ENCODE results near the gene BEX4. TPM values are rescaled to one million over a fixed set of nuclear protein-coding genes. Genes with fewer than 3 reads are reported as not detected.
"Not testable (repeated sequence)": the region's sequence is repeated elsewhere in the genome, so short reads cannot be mapped to it uniquely, and the experiment has no call there.

The BEX4 gene
- polyA plus RNA-seq, 3 donors: 144 to 161 (median 156) TPM

DNA sequence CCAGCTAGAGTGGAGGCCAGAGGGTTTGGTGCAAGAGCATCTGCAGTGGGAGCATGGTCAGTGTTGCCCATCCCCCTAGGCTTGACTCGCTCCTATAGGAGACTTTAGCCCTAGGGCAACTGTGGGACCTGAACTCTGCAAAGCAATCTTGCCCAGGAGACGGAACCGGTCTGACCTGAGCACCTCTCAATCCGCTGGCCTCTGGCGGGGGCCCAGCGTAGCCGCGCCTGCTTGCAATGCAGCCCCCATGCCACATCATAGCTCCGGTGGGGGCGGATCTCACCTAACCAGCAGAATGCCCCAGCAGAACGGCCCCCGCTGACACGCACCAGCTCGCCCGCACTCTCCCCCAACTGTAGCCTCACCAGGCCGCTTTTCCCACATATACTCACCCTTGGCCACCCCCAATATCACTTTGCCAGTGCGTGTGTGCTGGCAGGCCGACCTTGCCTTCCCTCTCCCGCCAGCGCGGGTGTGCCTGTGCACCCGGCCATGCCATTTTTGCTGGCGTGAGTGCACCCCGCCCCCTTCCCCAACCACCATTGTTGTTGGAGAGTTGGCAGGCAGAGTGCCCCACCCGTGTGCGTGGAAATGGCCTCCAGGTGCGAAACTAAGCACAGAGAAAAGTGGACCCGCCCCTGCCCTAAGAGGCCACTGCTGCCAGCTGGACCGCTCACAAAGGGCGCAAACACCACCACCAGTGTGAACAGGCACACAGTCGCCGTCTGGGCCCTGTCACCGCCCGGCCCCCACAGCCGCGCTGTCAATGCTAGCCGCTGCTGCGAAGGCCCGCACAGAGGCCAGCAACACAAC is 5.8 kb downstream of the BEX4 start:
- DNase-seq: no peak

DNA sequence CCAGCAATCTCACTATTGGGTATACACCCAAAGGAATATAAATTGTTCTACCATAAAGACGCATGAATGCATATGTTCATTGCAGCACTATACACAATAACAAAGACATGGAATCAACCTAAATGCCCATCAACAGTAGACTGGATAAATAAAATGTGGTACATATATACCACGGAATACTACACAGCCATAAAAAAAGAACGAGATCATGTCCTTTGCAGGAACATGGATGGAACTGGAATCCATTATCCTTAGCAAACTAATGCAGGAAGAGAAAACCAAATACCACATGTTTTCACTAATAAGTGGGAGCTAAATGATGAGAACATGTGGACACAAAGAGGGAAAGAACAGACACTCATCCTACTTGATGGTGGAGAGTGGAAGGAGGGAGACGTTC is 11.0 kb downstream of the BEX4 start:
- not testable (repeated sequence) for DNase-seq

DNA sequence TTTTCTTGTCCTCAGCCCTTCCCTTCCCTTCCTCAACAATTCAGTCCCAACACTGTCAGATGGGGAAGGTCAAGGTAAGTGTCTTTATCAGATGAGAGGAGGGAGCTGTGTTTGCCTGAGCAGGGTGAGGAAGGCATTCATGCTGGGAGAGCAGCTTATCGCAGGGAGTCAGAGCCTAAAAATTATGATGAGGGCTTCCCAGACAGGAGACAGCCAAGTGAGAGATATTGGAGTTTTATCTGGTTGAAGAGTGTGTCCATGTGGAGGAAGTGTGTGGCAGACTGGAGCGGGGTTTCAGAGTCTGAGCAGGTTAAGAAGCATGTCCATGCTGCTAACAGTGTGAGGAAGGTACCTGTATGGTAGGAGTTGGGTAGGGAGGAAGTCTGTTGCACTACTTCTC is 18.4 kb downstream of the BEX4 start:
- DNase-seq: no peak

DNA sequence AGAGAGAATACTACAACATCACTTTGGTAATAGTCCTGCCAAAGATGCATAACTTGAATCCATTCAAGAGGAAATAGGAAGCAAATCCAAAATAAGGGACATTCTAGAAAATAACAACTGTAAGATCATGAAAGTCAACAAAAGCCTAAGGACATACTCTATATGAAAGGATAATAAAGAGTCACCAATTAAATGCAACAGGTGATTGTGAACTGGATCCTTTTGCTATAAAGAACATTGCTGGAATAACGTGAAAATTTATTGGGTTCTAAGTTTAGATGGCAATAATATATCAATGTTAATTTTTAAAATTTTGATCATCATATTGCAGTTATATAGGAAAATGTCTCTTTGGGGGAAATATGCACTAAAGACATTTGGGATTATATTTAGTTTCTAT is 20.0 kb downstream of the BEX4 start:
- DNase-seq: no peak

DNA sequence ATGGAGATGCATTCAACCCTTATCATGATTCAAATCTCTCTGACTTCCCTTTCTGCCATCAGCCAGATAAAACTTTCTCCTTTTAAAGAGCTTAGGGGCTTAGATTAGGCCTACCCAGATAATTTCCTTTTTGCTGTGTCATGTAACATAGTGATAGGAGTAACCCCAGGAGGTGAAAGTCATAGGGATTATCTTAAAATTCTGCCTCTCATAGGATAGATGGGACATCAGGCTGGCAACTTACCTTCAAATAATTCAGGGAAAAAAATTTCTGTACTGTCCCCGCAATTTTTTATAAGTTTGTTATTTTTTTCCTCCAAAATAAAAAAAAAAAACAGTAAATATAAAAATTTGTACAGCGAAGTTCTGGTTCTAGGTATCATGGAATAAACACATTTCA is 20.7 kb downstream of the BEX4 start:
- not testable (repeated sequence) for DNase-seq

DNA sequence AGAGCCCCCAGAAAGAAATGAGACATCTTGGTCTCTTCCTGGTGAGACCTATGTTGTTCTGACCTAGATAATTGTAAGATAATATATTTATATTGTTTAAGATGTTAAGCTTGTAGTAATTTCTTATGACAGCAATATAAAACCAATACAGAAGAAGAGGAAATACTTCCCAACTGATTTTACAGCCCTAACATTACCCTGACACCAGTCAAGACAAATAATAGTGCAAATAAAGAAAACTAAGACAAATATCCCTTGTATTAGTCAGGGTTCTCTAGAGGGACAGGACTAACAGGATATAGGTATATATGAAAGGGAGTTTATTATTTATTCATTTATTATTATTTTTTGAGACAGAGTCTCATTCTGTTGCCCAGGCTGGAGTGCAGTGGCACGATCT is 21.4 kb downstream of the BEX4 start:
- DNase-seq: no peak

DNA sequence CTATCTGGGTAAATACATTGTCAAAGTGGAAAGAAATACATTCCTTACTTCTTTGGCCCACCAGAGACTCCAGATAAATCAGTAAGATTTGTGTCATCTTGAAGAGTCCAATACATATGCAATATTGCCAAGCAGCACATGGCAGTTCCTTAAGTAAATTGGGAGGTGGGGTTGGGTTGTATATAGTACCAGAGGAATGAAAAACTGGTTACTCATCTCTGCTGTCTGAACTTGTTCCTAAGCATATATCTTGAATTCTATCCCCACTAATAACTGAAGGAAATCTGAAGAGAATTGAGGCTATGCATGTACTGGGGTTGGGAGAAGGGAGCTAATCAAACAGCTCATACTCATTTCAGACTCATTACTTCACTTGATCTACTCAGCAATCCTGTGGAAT is 25.2 kb downstream of the BEX4 start:
- no peak for DNase-seq

DNA sequence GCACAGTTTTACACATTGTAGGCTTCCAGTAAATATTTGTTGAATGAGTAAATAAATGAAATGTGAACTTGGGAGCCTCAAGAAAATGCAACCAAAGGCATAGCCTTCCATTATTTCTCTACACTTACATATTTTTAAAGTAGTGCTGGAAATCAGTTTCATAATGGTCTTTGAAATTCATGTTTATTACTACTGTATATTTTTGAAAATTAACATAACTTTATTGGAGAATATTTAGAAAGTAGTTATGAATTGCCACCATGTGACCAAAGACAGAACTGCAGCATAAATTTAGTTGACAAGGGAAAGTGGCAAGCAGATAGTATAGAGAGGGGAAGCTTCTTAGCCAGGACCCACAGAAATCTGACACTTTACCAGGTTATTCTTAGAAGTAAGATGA is 33.6 kb downstream of the BEX4 start:
- no peak for DNase-seq

DNA sequence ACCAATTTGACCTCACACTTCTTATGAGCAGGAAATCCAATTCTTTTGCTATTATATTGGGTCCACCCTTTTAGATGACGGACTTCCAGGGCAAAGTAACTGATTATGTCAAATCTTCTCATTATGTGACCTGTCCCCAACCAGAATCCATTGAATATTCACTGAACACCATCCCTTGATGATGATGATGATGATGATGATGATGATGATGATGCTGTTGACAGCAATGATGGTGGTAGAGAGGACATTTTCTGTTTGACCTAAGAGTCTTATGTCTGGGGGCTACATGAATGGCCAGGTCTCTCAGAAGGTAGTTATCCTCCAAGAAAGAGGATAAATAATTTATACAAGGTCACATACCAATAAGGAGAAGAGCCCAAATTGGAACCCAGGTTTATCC is 34.9 kb downstream of the BEX4 start:
- DNase-seq: no peak

DNA sequence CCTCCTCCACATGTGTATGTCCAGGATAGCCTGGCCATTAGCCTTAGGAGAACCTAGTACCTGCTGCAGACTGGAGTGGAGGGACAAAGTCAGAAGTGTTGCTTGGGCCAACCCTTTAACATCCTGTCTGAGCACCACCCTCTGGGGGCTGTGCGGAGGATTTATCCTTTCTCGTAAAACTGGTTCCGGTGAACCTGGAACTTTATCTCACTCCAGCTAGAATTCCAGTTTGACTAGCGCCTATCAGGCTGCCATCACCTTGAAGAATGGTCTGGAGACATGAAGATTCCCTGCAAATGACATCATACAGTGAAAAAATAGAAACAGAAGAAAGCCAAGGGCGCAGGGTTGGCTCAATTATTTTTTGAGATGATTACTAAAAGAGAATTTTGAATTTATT is 36.1 kb downstream of the BEX4 start:
- no peak for DNase-seq

DNA sequence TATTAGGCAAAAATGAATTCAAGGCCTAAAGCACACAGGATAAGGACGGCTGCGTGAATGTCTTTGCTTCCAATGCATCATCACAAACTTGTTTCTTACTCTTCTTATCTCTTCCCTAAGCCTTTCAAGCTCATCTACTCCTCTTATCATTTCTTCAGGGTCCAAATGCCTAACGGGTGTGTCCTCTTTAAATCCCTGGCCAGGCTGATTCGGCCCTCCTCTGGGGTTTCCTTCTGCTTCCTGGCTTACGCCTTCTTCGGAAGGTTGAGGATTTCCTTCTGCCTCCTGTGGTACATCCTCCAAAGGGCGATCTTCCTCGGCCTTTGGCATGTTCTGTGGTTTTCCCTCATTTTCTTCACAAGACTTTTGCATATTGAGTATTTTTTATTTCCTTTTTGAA is 38.7 kb downstream of the BEX4 start:
- DNase-seq: no peak

DNA sequence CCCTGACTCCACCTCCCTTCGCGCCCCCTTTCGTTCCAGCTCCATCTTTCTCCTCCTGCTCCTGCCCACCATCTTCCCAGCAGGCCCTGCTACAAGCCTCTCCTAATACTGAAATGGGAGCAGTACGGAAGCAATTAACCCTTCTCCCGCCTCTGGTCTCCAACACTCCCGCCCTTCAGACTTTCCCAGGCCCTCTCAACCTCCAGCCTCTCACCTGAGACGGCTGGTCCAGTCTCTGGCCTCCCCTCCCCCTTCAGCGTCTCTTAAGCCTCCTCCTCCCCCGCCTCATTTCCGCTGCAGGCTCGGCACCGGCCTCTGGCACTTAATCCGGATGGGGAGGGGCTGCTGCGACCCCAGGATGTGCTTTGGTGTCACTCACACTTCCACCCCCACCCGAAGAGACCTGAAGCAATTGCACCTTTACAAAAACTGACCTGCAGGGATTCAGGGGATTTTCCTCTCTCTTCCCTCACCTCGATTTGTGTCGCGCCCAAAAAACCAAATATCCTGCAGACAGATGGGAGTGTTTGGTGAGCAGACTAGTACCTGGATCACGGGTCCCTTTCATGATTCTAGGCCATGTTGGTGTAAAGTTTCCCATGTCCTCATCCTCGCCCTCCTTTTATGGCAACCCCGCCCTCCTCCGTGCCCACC is 39.4 kb downstream of the BEX4 start:
- peak; percentile 87 for DNase-seq

DNA sequence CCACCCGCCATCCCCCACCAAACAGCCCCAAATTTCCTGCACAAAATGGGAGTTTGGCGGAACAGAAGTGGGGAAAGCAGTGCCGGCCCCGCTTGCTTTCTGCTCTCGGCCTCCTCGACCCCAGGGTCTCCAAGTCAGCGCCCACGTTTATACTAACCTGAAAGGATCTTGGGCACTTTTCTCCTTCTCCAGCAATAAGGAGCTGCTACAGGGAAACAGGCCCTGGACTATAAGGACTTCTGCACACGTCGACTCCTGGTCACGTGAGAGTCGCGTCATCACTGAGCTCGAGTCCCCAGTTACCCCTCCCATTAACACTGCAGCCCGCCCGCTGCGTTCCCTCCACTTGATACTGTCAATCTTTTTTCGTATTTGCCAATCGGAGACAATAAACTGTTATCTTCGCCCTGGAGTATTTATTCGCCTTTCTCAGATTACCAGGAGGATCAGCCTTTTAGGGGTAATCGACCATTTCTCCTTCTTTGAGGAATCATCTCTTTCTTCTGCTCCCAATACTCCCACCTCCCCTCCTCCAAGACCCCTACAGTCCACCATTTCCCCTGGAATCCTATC is 40.1 kb downstream of the BEX4 start, which contains the start of gene TCEAL8:
TCEAL8 (minus strand) TSS at position 235 of the 573 bp plus-strand sequence. CDS start 1,176 bp downstream, outside the sequence.
- DNase-seq: peak; percentile 87

DNA sequence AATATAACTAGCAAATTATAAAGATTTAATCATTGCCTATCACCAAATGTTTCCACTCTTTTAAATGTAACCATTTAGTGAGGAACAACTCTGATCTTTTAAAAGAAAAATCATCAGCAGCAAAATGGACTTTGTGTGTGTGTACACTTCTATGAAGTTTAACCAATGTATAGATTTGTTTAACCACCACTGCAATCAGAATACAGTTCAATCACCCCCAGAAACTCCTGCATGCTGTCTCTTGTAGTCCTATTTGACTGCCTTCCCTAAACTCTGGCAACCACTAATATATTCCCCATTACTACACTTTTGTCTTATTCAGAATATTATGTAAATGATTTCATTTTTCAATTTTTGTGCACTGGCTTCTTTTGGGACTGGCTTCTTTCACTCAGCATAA is 41.7 kb downstream of the BEX4 start:
- no peak for DNase-seq

DNA sequence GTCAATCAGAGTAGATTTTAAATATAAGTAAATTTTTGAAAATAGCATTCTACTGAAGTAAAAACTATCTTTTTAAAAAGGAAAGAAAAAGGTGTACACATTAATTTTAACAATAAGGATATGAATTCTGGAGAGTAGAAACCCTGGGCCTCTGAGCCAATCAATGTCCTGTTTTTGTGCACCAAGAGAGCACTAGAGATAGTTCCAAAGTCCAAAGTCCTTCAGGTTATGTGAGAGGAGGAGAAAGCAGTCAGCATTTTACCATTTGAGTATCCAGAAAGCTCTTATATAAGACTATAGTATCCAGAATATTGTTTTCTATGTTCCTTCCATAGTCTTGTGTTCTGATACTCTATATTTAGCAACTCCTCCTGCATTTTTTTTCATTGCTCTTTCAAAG is 43.4 kb downstream of the BEX4 start:
- DNase-seq: no peak

Other genes with a start within 250 kb of the BEX4 start
- gene BEX1, start 150.9 kb upstream of the BEX4 start, polyA plus RNA-seq (ENCODE audit: insufficient read length in 3 of 3): 10 to 100 TPM; 58.1 to 63.4 (median 60.2) TPM
- gene NXF3, start 122.0 kb upstream of the BEX4 start, polyA plus RNA-seq (ENCODE audit: insufficient read length in 3 of 3): under 1 TPM in 2 of 3 donors, not detected in 1; 0.27 to 0.42 TPM
- 100 to 1,000 TPM; 120 to 142 (median 128) TPM for gene TCEAL8, start 40.0 kb downstream of the BEX4 start, polyA plus RNA-seq (ENCODE audit: insufficient read length in 3 of 3)
- 10 to 100 TPM; 11.1 to 16.2 (median 12.6) TPM for gene TCEAL5, start 61.6 kb downstream of the BEX4 start, polyA plus RNA-seq (ENCODE audit: insufficient read length in 3 of 3)
- gene BEX2, start 95.9 kb downstream of the BEX4 start, polyA plus RNA-seq (ENCODE audit: insufficient read length in 3 of 3): 10 to 100 TPM; 73.8 to 86.6 (median 84.4) TPM
- 10 to 100 TPM; 30.7 to 39.3 (median 30.7) TPM for gene TCEAL7, start 115.1 kb downstream of the BEX4 start, polyA plus RNA-seq (ENCODE audit: insufficient read length in 3 of 3)
- gene TCEAL9, start 141.4 kb downstream of the BEX4 start, polyA plus RNA-seq (ENCODE audit: insufficient read length in 3 of 3): 100 to 1,000 TPM; 176 to 206 (median 191) TPM
- gene BEX3, start 161.4 kb downstream of the BEX4 start, polyA plus RNA-seq (ENCODE audit: insufficient read length in 3 of 3): 100 to 1,000 TPM; 495 to 593 (median 513) TPM

Measured in renal pelvis (tissue), 4 donors.